Measurements from ENCODE around the gene CADPS2. TPM values are rescaled to one million over a fixed set of nuclear protein-coding genes. Genes with fewer than 3 reads are reported as not detected.

CADPS2 gene
- total and polyA plus RNA-seq, 10 of the 15 experiments (the other 5 are each of a cell fraction or from before 2014, with no cell fraction given), result 0.05 to 7.5 (median 0.25) TPM

DNA sequence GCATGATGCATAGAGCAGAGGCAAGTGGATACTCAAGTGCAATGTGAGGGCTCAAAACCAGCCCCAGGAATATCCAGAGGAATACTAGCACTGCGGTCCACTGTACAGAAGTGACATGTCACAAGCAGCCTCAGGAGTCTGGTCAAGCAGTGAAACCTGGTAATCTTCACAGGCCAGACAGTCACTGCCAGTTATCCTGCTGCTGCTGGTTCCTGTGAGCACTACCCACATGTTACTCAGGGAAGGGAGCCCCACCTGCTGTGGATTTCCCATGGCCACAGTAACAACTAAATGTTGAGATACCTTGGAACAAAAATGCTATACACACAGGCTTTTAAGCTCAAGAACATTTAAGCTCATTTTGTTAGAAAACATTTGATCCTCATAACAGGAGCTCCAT, 290.4 kb downstream of the CADPS2 start (continued):
- TF ChIP-seq BMI1 (IDR thresholded peaks at IDR 0.05; ENCODE audit: borderline replicate concordance) (no peak), TCF12 (IDR thresholded peaks at IDR 0.05; ENCODE audit: low read depth, low read length) (no peak), FOXM1 (IDR thresholded peaks at IDR 0.05; ENCODE audit: low read depth, low read length) (no peak), WRNIP1 (IDR thresholded peaks at IDR 0.05; ENCODE audit: borderline replicate concordance, low read depth, low read length) (no peak)
- TF ChIP-seq, protein P1, sequence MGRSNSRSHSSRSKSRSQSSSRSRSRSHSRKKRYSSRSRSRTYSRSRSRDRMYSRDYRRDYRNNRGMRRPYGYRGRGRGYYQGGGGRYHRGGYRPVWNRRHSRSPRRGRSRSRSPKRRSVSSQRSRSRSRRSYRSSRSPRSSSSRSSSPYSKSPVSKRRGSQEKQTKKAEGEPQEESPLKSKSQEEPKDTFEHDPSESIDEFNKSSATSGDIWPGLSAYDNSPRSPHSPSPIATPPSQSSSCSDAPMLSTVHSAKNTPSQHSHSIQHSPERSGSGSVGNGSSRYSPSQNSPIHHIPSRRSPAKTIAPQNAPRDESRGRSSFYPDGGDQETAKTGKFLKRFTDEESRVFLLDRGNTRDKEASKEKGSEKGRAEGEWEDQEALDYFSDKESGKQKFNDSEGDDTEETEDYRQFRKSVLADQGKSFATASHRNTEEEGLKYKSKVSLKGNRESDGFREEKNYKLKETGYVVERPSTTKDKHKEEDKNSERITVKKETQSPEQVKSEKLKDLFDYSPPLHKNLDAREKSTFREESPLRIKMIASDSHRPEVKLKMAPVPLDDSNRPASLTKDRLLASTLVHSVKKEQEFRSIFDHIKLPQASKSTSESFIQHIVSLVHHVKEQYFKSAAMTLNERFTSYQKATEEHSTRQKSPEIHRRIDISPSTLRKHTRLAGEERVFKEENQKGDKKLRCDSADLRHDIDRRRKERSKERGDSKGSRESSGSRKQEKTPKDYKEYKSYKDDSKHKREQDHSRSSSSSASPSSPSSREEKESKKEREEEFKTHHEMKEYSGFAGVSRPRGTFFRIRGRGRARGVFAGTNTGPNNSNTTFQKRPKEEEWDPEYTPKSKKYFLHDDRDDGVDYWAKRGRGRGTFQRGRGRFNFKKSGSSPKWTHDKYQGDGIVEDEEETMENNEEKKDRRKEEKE (IDR thresholded peaks at IDR 0.05), result no peak

DNA sequence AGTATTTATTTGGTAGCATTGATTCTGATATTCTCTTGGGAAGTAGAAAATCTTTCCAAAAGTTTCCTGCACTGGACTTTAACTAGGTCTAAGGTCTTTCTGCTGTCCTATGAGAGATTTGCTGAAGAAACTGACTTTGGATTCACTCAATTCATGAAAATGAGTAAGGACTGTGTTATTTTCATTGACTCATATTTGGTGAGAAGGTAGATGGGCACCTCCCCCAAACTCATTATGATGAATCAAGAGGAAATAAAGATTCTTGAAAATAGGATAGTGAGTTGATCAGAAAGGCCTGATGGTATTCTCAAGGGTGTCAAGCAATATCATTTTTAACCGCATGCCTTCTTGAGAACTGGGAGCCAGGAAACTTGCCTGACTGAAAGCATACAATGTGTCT, 297.6 kb downstream of the CADPS2 start:
- BruUV-seq (replicated peaks), result no TSS peak
- CTCF ChIA-PET, result interaction anchor here (1.7 kb wide), 1 partner anchor 12 kb away, joined by 4 read pairs; no protein-coding TSS in a partner anchor
- no peak overlapping the region for H2AFZ ChIP-seq (ENCODE audit: control insufficient read depth, low read depth, low read length)

More for the DNA sequence above, 297.6 kb downstream of the CADPS2 start:
- TF ChIP-seq TCF3 (IDR thresholded peaks at IDR 0.05; ENCODE audit: borderline replicate concordance, insufficient read depth, low read depth, low read length) (no peak), BCL11A (IDR thresholded peaks at IDR 0.05; ENCODE audit: low read depth, low read length) (no peak), NBN (IDR thresholded peaks at IDR 0.05) (no peak), TCF12 (IDR thresholded peaks at IDR 0.05; ENCODE audit: low read depth, low read length) (no peak), PML (IDR thresholded peaks at IDR 0.05; ENCODE audit: low read length) (no peak)
- ChIA-PET RAD21 (ENCODE audit: unreplicated experiment) (no interaction called here), POLR2A (no interaction called here), SMC1A (ENCODE audit: uncharacterized antibody, unreplicated experiment) (no interaction called here)
- Histone ChIP-seq H3K9me3 (replicated peaks; ENCODE audit: control insufficient read depth, insufficient read depth, low read length) (no peaks in the 10 kb centered on the region), H3K79me2 (ENCODE audit: control insufficient read depth, insufficient read depth, low read length) (no peaks in the 10 kb centered on the region), H3K36me3 (ENCODE audit: control insufficient read depth in 2 of 2, insufficient read depth in 2 of 2, low read length in 1 of 2) (no peaks in the 10 kb centered on the region), H3K9ac (ENCODE audit: control insufficient read depth, insufficient read depth, low read length) (no peak overlapping the region), H4K20me1 (ENCODE audit: control insufficient read depth, insufficient read depth) (no peaks in the 10 kb centered on the region), H3K27ac (ENCODE audit: control insufficient read depth, insufficient read depth) (no peak overlapping the region), H3K4me1 (ENCODE audit: control insufficient read depth, insufficient read depth, low read length) (no peaks in the 10 kb centered on the region), H3K27me3 (replicated peaks in 1 of 2; ENCODE audit: control insufficient read depth in 2 of 2, insufficient read depth in 2 of 2, low read length in 1 of 2) (no peaks in the 10 kb centered on the region), H3K4me2 (ENCODE audit: control insufficient read depth, insufficient read depth) (no peak overlapping the region), H3K4me3 (no peak overlapping the region)
- intact Hi-C loops (cut with micrococcal nuclease; ENCODE audit: unreplicated experiment) (no loop called here), in situ Hi-C loops (cut with MboI) (no loop called here)
- WGBS (ENCODE audit: insufficient coverage, insufficient replicate concordance, low lambda C conversion rate, missing lambda C conversion rate), result 96% methylated on average over 1 of the region's 1 CpG
- no peak for ATAC-seq
- no peak for DNase-seq (ENCODE audit: low read depth, low spot score)
- FAIRE-seq, result no peak
